ENCODE results near the gene STAM2.
"Not testable (repeated sequence)": the region's sequence is repeated elsewhere in the genome, so short reads cannot be mapped to it uniquely, and the experiment has no call there.

Gene STAM2

DNA sequence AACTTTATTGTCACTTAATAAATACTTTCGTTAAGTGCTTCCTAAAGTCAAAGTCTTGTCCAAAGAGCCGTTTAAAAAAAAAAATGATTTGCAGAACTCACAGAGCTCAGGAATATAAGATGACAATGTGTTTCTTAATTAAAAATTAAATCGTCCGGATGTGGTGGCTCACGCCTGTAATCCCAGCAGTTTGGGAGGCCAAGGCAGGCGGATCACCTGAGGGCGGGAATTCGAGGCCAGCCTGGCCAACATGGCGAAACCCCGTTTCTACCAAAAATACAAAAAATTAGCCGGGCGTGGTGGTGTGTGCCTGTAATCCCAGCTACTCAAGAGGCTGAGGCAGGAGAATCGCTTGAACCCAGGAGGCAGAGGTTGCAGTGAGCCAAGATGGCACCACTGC lies 68.4 kb downstream of the STAM2 start:
- not testable (repeated sequence) for DNase-seq (ENCODE audit: low read depth, low spot score)

DNA sequence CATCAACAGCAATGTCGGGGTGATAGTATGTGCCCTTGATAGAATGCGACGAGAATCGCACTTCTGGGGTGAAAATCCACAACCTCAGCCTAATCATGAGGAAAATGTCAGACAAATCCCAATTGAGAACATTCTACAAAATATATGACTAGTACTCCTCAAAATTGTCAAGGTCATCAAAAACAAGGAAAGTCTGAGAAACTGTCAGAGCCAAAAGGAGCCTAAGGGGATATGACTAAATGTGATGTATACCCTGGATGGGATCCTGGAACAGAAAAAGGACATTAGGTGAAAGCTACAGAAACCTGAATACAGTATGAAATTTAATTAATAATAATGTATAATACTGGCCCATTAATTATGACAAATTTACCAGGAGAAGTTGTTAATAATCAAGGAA lies 69.1 kb downstream of the STAM2 start:
- no peak for DNase-seq (ENCODE audit: low read depth, low spot score)

DNA sequence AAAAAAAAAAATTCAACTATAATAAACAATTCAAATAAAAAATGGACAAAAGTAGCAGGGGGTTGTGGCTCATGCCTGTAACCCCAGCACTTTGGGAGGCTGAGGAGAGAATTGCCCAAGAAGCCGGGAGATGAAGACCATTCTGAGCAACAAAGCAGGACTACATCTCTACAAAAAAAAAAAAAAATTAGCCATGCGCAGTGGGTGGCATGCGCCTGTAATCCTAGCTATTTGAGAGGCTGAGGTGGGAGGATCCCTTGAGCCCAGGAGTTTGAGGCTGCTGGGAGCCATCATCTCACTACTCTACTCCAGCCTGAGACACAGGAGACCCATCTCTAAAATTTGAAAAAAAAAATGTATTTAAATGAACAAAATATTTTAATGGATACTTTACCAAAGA lies 72.3 kb downstream of the STAM2 start:
- DNase-seq (ENCODE audit: low read depth, low spot score) = no peak

DNA sequence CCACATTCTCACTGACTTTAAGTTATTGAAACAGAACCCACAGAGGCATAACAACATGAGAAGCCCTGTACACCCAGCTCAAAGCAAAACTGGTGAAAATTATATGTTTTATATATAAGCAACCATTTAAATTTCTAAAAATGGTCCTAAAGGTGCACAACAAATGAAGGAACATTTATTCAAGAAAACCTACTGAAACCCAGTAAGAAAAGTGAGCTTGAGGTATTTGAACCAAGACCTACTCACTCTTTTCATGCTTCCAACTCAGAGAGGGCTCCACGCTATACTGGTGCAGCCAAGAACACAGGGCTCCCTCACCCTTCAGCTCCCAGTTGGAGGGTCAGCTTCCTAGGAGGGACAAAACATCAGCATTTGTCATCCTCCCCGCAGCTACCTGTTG lies 74.6 kb downstream of the STAM2 start:
- DNase-seq (ENCODE audit: low read depth, low spot score) = no peak

DNA sequence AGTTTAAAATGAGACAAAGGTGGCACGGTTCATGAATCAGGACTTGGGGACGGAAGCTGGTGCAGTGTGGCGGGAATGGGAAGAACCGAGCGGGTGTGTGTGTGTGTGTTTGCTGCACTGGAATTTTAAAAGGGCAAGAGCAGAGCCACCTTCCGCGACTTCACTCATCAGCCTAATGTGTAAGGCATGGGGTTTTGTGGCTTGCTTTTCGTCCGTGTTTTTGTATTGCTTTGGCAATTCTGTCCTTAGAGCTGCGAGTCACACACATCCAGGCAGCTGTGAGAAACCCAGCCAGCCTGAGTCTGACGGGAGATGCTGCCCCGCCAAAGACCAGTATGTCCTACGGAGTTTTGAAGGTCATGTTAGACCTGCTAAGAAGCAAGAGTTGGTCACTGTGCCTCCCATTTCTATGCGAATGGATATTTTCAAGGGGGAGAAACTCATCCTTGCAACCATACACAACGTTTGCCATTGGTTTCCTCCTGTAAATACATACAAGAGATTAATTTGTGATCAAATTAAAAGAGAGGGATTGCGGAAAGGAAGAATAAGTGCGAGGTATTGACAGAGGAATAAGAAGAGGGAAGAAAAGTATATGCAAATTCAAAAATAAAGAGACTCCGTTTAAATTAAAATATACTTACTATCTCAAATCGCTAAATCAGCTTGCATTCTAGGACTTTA lies 76.1 kb downstream of the STAM2 start:
- DNase-seq (ENCODE audit: low read depth, low spot score) = no peak

DNA sequence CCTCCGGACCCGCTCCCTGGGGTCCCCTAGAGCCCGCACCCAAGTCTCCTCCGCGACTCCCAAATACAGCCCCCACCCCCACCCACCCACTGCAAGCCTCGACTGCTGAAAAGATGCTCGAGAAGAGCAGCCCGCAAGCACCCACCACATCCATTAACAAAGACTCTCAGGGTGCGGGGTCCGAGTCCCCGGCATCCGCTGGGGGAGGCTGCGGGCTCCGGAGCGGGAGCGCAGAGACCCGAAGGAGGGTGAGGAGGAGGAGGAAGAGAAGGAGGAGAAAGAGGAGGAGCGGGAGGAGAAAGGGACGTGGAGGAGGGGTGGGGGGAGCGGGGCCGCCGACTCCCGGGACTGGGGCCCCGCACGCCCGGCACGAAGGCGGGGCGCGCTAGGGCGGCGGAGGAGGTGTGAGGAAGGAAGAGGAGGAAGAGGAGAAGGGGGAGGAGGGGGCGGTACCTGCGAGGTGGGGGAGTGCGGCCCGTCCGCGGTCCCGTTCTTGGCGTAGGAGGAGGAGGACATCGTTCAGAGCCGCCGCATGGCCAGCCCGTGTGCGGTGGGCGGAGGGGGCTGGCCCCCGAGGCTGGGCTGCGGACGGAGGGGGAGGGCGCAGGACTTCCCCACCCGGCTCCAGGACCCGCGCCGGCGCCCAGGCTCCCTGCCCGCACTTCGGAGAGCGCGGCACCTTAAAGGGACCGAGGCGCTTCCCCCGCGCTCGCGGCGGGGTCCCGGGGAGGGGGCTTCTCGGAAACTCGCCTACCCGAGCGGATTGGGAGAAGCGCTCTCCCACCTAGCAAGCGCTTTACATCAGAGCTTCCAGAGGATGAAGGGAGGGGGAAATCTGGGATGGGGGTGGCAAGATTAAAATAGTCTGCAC lies 76.8 kb downstream of the STAM2 start, which contains the start of gene CACNB4:
TSS of gene CACNB4 (minus strand) at position 549 of the 871 bp plus-strand sequence.
- DNase-seq (ENCODE audit: low read depth, low spot score) = no peak

DNA sequence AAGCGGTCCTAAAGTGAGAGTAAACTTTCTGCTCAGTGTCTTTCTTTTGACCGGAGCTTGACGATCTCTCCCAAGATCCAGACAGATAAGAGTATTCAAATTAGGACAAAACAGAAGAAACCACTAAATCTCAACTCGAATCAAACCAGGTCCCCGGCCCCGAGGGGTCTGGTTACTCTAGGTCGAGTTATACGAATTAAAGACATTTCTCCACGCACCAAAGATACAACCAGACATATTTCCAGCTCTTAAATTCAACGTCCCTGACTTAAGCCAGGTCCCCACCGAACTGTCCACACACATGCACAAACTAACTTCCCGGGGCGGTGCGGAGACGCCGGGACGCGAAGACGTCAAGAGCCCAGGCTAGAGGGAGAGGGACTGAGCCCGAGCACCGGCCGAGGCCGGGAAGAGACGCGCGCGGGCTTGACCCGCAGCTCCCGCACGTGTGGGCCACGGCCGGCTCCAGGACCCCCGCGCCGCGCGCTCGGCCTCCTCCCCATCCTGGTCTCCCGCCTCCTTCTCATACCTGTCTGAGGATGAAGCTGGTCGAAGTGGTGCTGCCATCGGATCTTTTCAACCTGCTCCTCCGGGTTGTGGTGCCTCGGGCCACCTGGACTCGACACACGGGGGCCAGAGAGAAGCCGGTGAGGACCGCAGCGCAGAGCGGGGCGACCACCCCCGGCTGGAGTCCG lies 77.6 kb downstream of the STAM2 start:
- DNase-seq (ENCODE audit: low read depth, low spot score) = no peak

DNA sequence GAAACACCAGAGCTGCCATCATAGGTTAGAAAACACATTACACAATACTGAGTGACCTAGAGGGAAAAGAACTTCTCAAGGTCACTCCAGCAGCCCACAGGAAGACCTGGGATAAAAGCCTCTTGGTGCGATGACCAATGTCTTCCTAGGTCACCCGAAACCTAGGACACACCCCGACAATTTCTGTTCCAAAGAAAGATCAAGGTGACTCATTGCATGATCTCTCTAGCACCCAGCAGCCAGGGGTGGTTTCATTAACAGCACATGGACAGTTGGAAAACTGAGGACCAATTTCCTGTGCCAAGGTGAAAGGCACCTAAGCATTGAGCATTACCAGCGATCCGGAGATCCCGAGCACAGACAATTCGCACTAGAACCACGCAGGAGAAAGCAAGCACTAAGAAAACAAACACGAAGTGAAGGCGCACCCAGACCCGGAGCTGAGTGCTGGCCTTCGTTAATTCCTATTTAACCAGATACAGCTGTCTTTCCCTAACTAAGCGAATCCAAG lies 78.2 kb downstream of the STAM2 start:
- no peak for DNase-seq (ENCODE audit: low read depth, low spot score)

DNA sequence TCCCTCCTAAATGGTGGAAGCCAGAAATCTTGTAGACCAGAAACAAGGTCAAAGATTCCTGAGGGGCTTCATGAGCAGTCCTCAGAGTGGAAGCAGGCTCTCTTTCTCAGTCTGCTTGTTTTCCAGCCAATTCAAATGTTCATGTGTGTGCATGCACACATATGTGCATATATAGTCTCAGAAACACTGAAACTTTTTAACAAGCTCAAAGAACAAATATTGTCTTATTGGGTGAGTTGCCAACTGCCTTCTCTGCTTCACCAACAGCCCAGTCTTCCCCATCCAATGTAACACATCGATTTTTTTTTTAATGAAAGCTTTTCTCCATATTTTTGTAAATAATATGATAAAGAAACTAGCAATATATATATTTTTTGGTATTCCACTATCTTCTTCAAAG lies 80.4 kb downstream of the STAM2 start:
- no peak for DNase-seq (ENCODE audit: low read depth, low spot score)

DNA sequence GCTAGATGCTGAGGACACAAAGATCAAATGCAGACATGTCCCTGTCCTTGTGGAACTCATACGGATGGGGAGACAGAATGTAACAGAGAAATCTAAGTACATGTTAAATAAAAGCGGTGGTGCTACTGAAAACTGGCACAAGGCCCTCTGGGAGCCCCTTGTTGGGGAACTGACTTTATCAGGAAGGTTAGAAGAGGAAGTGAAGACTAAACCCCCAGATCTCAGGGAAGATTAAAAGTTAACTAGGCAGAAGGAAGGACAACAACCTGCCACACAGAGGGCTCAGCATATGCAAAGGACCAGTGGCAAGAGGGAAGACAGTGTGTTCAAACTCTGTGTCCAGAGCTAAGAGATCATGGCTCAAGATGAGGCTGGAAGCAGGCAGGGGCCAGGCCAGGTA lies 81.5 kb downstream of the STAM2 start:
- no peak for DNase-seq (ENCODE audit: low read depth, low spot score)

DNA sequence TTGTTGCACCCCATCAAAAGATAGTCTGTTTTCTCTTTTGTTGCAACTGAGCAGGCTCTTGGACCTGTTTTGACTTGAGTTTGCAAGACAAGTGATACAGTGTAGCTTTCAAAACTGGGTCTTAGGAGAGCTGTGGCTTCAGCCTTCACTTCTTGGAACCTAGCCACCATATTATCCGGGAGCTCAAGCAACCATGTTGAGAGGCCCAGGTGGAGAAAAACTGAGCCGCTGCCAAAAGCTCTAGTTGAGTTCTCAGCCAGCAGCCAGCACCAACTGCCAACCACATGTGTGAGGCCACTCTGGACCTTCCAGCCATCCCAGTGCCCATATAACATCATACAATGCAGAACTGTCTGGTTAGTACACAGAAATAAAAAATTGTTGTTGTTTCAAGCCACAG lies 82.1 kb downstream of the STAM2 start:
- DNase-seq (ENCODE audit: low read depth, low spot score) = no peak

DNA sequence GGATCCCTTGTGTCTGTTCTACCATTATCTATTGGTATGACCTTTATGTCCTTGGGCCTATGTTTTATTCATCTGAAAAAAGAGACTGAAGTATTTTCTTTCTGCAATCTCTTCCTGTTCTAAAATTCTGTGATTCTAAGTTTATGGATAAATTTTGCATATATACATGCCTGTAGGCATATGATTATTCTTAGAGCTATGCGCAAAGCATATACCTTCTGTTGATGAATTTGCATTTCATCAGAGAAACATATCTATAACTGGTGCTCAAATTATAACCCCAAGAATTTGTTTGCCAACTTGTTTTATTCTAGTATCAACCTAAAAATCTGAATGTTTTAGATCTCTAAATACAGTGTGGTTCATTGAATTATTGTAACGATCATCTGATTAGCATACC lies 83.5 kb downstream of the STAM2 start:
- no peak for DNase-seq (ENCODE audit: low read depth, low spot score)

DNA sequence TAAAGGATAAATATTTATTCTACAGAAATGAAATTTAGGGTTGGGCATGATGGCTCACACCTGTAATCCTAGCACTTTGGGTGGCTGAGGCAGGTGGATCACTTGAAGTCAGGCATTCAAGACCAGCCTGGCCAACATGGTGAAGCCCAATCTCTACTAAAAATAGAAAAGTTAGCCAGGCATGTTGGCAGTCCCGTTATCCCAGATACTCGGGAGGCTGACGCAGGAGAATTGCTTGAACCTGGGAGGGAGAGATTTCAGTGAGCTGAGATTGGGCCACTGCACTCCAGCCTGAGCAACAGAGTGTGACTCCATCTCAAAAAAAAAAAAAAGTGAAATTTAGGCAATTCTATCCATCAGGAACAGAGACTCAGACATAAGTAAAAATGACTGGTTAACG lies 84.8 kb downstream of the STAM2 start:
- not testable (repeated sequence) for DNase-seq (ENCODE audit: low read depth, low spot score)

DNA sequence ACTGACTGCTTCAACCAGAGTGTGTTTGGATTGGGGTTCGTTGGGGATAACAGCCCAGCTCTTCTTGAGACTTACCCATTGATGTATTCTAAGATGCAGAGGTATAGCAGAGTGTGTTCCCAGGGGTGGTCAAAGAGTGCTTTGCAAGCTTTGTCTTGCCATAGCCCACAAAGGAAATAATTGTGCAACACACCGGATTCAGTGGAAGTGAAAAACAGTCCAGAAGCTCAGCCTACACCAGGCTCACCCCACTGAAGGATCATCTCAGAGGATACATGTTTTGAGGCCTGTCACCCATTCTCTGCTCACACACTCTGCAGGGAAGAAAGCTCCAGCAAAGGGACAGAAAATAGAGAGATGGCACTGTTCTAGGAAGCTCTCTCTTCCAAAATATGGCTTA lies 86.3 kb downstream of the STAM2 start:
- DNase-seq (ENCODE audit: low read depth, low spot score) = no peak

DNA sequence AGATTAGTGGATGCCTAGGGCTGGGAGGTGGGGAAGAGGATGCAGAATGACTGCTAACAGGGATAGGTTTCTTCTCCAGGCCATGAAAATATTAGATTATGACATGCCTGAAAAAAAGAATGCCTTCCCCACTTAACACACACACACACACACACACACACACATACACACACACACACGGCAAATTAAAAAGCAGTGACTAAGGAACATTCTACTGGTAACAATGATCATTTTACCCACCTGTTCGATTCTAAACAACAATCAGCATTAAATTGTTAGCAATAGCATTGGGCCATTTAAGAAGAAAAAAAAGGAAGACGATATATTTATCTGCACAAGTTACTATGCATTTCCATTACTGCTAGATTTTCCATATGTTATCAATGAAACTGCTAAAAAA lies 87.6 kb downstream of the STAM2 start:
- DNase-seq (ENCODE audit: low read depth, low spot score) = no peak

DNA sequence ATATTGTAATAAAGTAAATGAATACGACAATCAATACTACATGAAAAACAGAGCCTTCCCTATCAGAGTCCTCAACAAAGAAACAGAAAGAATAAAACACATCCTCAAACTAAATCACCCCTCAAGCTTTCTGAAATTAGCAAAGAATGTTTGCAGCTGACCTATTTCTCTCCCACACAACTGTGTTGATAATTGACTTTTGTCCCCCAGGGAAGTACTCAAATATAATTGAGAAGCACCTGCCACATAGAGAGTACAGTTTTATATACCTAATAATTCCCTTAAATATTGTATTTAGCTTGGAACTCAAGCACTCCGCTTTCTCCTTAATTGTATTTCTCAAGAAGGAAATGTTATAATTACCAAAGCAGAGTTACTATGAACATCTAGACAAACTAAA lies 89.3 kb downstream of the STAM2 start:
- DNase-seq (ENCODE audit: low read depth, low spot score) = no peak

DNA sequence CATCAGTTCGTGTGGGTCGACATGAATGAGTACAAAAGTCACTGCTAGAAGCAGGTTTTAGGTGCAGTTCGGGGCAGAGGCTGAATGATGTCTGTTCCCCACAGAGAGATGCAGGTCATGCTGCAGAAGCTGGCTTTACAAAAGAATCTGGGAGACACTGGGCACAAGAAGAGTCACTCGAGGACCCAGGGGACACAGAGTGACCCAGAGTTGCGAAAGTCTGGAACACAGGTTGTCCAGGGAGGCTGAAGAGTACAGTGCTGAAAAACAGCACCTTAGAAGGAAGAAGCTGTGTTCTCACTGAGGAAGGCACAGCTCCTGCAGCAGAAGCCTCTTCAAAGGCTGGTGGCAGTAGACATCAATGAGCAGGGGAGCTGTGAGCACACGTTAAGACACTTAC lies 91.5 kb downstream of the STAM2 start:
- DNase-seq (ENCODE audit: low read depth, low spot score) = no peak

DNA sequence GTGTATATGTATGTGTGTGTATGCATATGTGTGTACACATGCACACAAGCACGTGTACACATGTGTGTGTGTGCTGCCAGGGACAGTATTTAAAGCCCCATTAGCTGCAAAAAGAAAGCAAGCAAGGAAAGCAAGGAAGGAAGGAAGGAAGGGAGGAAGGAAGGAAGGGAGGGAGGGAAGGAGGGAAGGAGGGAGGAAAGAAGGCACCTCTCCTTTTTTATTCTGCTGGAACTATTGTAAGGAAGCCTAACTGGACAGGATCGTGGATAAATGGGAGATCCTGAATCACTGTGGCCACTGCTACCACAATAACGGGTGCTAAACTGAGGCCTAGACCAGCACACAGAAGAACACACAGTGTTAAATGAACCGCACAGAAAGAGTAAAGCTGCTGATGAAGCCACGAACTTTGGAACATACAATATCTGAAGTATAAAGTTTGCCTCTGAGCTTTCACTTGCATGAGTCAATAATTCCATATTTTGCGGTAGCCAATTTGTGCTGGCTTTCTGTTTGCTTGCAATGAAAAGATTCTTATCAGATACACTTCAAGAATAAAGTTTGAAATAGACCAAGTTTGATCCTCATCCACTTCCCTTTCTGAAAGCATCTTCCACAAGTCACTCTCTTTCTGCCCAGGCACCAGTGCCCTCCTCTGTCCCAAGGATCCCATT lies 92.2 kb downstream of the STAM2 start:
- no peak for DNase-seq (ENCODE audit: low read depth, low spot score)

DNA sequence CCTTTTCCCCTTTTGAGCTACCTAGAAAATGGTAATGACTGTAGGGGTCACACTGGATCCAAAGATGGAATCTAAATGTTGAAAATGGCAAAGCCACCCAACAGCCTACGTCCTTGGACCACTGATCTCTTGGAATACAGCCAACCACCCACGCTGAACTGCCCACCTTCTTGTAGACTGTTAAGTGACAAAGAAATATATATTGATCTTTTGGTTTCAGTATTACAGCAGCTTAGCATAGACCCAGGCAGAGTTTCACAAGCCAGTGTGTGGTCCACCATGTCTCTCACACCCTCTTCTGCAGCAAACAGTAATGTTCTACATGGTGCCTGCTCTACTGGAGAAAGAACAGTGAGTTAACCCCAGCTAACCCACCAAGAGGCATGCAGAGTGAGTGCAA lies 96.9 kb downstream of the STAM2 start:
- no peak for DNase-seq (ENCODE audit: low read depth, low spot score)

DNA sequence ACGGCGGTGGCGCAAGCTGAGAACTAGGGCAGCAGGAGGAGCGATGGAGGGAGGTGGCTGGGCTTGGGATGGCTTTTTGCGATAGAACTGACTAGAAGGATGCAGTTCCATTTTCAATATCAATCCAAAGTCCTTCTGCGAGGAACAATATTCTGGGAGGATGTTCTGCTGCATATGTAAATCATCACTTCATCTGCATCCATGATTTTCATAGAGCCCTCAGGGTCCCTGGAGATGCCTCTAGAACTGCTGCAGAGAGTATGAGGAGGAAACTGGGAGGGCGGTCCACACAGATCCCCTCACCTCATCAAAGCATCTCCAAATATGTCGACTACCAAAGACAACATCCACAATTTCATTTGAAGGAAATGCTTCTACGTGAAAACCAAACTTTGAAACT lies 97.5 kb downstream of the STAM2 start:
- DNase-seq (ENCODE audit: low read depth, low spot score) = no peak

DNA sequence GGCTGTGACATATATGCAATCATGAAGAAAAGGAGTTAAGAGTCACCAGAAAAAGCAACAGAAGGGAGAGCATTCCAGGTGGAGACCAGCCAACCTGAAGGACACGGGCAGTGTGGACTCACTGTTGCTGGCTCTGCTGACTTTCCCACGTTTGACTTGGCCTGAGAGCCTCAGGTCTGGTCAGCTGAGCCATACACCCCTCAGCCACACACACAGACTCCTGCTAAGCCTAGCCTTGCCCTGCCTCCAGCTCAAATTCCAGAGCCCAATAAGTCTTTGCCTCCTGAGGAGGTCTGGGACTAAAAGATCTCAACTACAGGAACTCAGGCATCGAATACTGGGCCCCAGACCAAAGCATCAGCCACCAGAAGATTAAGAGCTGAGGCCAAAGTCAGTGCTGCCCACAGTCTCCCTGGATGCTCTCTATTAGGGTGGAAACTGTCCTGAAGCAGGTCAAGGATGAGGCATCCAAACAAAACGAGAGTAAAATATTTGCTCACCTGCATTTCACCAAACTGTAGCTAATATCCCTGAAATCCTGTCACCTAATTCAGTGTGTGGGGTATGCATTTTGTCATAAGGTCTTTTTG lies 100.0 kb downstream of the STAM2 start:
- no peak for DNase-seq (ENCODE audit: low read depth, low spot score)
